Fibroblast of lung (primary cell): ENCODE measurements around the gene FER. TPM values are rescaled to one million over a fixed set of nuclear protein-coding genes. Genes with fewer than 3 reads are reported as not detected.

Source experiments
- DNase-seq, 2 donors: peaks; one replicate each; pipeline versions ENCODE4 v3.0.0 to v3.0.0-alpha.2; 2010; ENCODE audit warnings: low read depth in 2 of 2
- H2AFZ ChIP-seq: 2 replicates; pipeline ENCODE4 v1.5.1; 2012; ENCODE audit warnings: low read length, control low read depth, inconsistent platforms
- H3K27ac ChIP-seq: 2 replicates; pipeline ENCODE4 v1.5.1; 2011; ENCODE audit warnings: low read length, control low read depth; ENCODE audit not compliant: insufficient read depth
- H3K27me3 ChIP-seq: 2 replicates; pipeline ENCODE4 v1.5.1; 2011; ENCODE audit warnings: mild to moderate bottlenecking, low read length; ENCODE audit not compliant: control insufficient read depth, insufficient read depth
- H3K36me3 ChIP-seq: 2 replicates; pipeline ENCODE4 v1.5.1; 2011; ENCODE audit warnings: low read length; ENCODE audit not compliant: control insufficient read depth, insufficient read depth
- H3K4me1 ChIP-seq: 2 replicates; pipeline ENCODE4 v1.5.1; 2011; ENCODE audit warnings: low read length; ENCODE audit not compliant: control insufficient read depth, insufficient read depth; ENCODE audit errors: extremely low read depth
- H3K4me2 ChIP-seq: 2 replicates; pipeline ENCODE4 v1.5.1; 2011; ENCODE audit warnings: low read length, control low read depth; ENCODE audit not compliant: insufficient read depth; ENCODE audit errors: extremely low read depth
- H3K4me3 ChIP-seq, 4 experiments: fragments of 200-600 bp in 1 of 4; sonication (generic) in 1 of 4; replicated peaks in 1 of 4; 2 replicates each; pipeline ENCODE4 v1.5.1; 2011 to 2016; ENCODE audit warnings: low read length in 4 of 4, low read depth in 3 of 4, mild to moderate bottlenecking in 3 of 4, control low read depth in 2 of 4, inconsistent platforms in 1 of 4, mixed read lengths in 1 of 4; ENCODE audit not compliant: insufficient read depth in 1 of 4; ENCODE audit errors: control extremely low read depth in 1 of 4
- H3K79me2 ChIP-seq: 2 replicates; pipeline ENCODE4 v1.5.1; 2012; ENCODE audit warnings: mild to moderate bottlenecking, low read length, inconsistent platforms; ENCODE audit not compliant: control insufficient read depth, insufficient read depth
- H3K9ac ChIP-seq: 2 replicates; pipeline ENCODE4 v1.5.1; 2011; ENCODE audit warnings: mild to moderate bottlenecking, low read length, control low read depth; ENCODE audit not compliant: insufficient read depth
- H3K9me3 ChIP-seq: 2 replicates; pipeline ENCODE4 v1.5.1; 2012; ENCODE audit warnings: low read depth, low read length; ENCODE audit not compliant: control insufficient read depth, insufficient read depth
- H4K20me1 ChIP-seq: 2 replicates; pipeline ENCODE4 v1.5.1; 2011; ENCODE audit warnings: low read length; ENCODE audit not compliant: control insufficient read depth, insufficient read depth; ENCODE audit errors: extremely low read depth
- CTCF ChIP-seq, 2 donors: IDR thresholded peaks in 1 of 2; conservative IDR thresholded peaks in 1 of 2; 1 replicate in 1 of 2; 2 replicates in 1 of 2; pipeline ENCODE4 v1.5.1; 2011 to 2012; ENCODE audit warnings: low read length in 2 of 2, control low read depth in 1 of 2, inconsistent platforms in 1 of 2, low read depth in 1 of 2, mild to moderate bottlenecking in 1 of 2
- EZH2 ChIP-seq: IDR thresholded peaks from 2 replicates; pipeline ENCODE4 v1.5.1; 2012; ENCODE audit warnings: low read length, control low read depth, mild to moderate bottlenecking; ENCODE audit errors: missing control alignments
- polyA plus RNA-seq, 2 donors: library from polyadenylated mRNA; depleted of rRNA in 1 of 2; stranded (reverse) in 1 of 2; unstranded in 1 of 2; fragments of >200 nt; gene quantifications; 2 replicates each; pipeline ENCODE4 v1.2.1, GENCODE V29; 2011 to 2012; ENCODE audit warnings: missing spikeins in 1 of 2
- total RNA-seq: library from RNA; depleted of rRNA; stranded (reverse); fragments of >200 nt; gene quantifications from 2 replicates; pipeline ENCODE4 v1.2.1, GENCODE V29; 2014

FER gene
- total and polyA plus RNA-seq, 2 donors (not counting 1 experiment from before 2014, with no cell fraction given) = 12.2 to 21.3 TPM

- Histone ChIP-seq H4K20me1 (no peaks in the 10 kb centered on the region), H3K79me2 (no peaks in the 10 kb centered on the region), H3K27ac (no peak overlapping the region), H3K4me3 (no peak overlapping the region), H3K36me3 (no peaks in the 10 kb centered on the region), H2AFZ (no peak overlapping the region), H3K9me3 (no peaks in the 10 kb centered on the region), H3K9ac (no peak overlapping the region), H3K4me2 (no peak overlapping the region), H3K4me1 (no peaks in the 10 kb centered on the region), H3K27me3 (no peaks in the 10 kb centered on the region)
- TF ChIP-seq CTCF (conservative IDR thresholded peaks at IDR 0.05 in 1 of 2, IDR thresholded peaks at IDR 0.05 in 1 of 2; ENCODE audit: low read depth in 1 of 2, low read length in 2 of 2) (no peak), EZH2 (no peak)
- DNase-seq = no peak
These were observed 74.7 kb downstream of the FER start for GRCh38 chr5:108822211-108822947.

DNA sequence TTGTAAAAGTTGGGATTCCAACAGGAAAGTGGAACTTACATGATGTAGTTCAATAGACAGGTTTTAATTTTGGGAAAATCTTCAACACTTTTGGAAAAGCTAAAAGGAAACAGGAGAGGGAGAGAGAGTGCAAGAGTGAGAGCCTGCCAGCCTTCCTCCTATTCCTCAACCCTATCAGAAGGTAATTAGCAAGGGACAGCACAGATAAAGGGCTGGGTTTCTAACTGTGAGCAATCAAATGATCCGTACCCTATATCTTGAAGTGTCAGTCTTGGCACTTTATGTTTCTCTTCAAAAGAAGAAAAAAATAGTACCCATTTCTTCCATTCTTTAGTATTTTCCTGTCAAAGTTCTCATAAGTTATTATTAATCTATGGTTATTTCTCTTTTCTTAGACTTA lies 79.4 kb downstream of the FER start:
- Histone ChIP-seq H3K27me3 (no peaks in the 10 kb centered on the region), H3K36me3 (no peaks in the 10 kb centered on the region), H4K20me1 (no peaks in the 10 kb centered on the region), H3K79me2 (no peaks in the 10 kb centered on the region), H3K4me3 (no peak overlapping the region), H3K27ac (no peak overlapping the region), H3K4me1 (no peaks in the 10 kb centered on the region), H2AFZ (no peak overlapping the region), H3K9ac (no peak overlapping the region), H3K9me3 (no peaks in the 10 kb centered on the region), H3K4me2 (no peak overlapping the region)
- no peak for DNase-seq
- TF ChIP-seq EZH2 (no peak), CTCF (conservative IDR thresholded peaks at IDR 0.05 in 1 of 2, IDR thresholded peaks at IDR 0.05 in 1 of 2; ENCODE audit: low read depth in 1 of 2, low read length in 2 of 2) (no peak)

DNA sequence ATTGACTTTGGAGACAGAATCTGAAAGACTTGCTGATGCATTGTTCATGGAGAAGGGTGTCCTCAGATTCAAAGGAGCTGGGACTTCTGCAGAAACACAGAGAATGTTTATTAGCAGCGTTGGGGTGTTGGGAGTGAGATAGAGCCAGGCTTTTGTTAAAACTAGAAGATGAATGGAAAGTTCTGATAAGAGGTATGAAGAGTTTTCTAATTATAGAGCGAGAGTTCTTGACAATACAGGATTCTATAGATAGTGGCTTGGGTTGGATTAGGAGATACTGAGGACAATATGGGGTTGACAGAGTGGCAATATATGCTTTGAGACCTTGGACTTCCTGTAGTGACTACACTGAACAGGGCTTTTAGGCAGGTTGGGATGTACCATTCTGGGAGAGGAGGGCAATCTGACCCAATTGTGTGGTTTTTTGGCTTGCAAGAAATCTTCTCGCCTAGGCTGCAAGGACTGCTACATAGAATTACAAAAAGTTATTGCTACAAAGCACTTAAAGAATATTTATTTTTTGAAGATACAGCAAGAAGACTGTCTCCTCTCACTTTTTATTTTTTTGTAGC lies 83.1 kb downstream of the FER start:
- Histone ChIP-seq H4K20me1 (no peaks in the 10 kb centered on the region), H3K4me3 (no peak overlapping the region), H3K27me3 (no peaks in the 10 kb centered on the region), H3K4me2 (no peak overlapping the region), H3K79me2 (no peaks in the 10 kb centered on the region), H3K36me3 (no peaks in the 10 kb centered on the region), H3K9ac (no peak overlapping the region), H3K9me3 (no peaks in the 10 kb centered on the region), H2AFZ (no peak overlapping the region), H3K4me1 (no peaks in the 10 kb centered on the region), H3K27ac (no peak overlapping the region)
- no peak for DNase-seq
- TF ChIP-seq EZH2 (no peak), CTCF (conservative IDR thresholded peaks at IDR 0.05 in 1 of 2, IDR thresholded peaks at IDR 0.05 in 1 of 2; ENCODE audit: low read depth in 1 of 2, low read length in 2 of 2) (no peak)
